HEK293 (cell line): ENCODE results near the gene ETDC.
"Not testable (repeated sequence)": the region's sequence is repeated elsewhere in the genome, so short reads cannot be mapped to it uniquely, and the experiment has no call there.

Source experiments
- CTCF ChIA-PET: fragments of 350-600 bp; formaldehyde crosslinking; extraction: SDS; loops from one replicate; lab custom pipeline; 2021; ENCODE audit warnings: antibody characterized with exemption; lab: Yijun Ruan, JAX
- POLR2A ChIA-PET: fragments of 300-600 bp; formaldehyde crosslinking; extraction: SDS; loops from one replicate; lab custom pipeline; 2020; ENCODE audit warnings: antibody characterized with exemption, inconsistent platforms; lab: Yijun Ruan, JAX
- H3K27ac ChIP-seq: fragments of 200-500 bp; sonication (Bioruptor generic); 2 replicates; pipeline ENCODE4 v1.5.1; 2014; ENCODE audit warnings: low read depth, low read length, control low read depth, inconsistent platforms; ENCODE audit errors: extremely low read depth
- H3K36me3 ChIP-seq, 2 experiments: fragments of 200-500 bp in 1 of 2; sonication (Bioruptor generic) in 1 of 2; 1 replicate in 1 of 2; 2 replicates in 1 of 2; pipeline ENCODE4 v1.5.1; 2014 to 2017; ENCODE audit warnings: inconsistent platforms in 2 of 2, low read length in 2 of 2; ENCODE audit not compliant: control insufficient read depth in 2 of 2, insufficient read depth in 1 of 2
- H3K4me1 ChIP-seq: fragments of 200-500 bp; sonication (Bioruptor generic); 2 replicates; pipeline ENCODE4 v1.5.1; 2014; ENCODE audit warnings: mild to moderate bottlenecking, low read length, inconsistent platforms; ENCODE audit not compliant: control insufficient read depth, insufficient read depth
- H3K4me3 ChIP-seq: 2 replicates; pipeline ENCODE4 v1.5.1; 2011; ENCODE audit warnings: low read depth, mild to moderate bottlenecking, control low read depth, low read length, moderate library complexity
- H3K9me3 ChIP-seq: fragments of 200-500 bp; sonication (Bioruptor generic); 2 replicates; pipeline ENCODE4 v1.5.1; 2014; ENCODE audit warnings: low read depth, low read length, inconsistent platforms; ENCODE audit not compliant: control insufficient read depth, insufficient read depth
- BCL11A ChIP-seq: fragments of 450-650 bp; formaldehyde crosslinking; IDR thresholded peaks from 2 replicates; pipeline ENCODE4 v1.5.1; 2016; ENCODE audit warnings: low read depth, missing biosample characterization, missing genetic modification characterization
- KLF1 ChIP-seq: fragments of 450-650 bp; formaldehyde crosslinking; IDR thresholded peaks from 2 replicates; pipeline ENCODE4 v1.5.1; 2016; ENCODE audit warnings: missing biosample characterization, missing genetic modification characterization
- OSR2 ChIP-seq: fragments of 450-650 bp; formaldehyde crosslinking; IDR thresholded peaks from 2 replicates; pipeline ENCODE4 v1.5.1; 2016; ENCODE audit warnings: missing biosample characterization, missing genetic modification characterization
- OVOL3 ChIP-seq: fragments of 450-650 bp; formaldehyde crosslinking; IDR thresholded peaks from 2 replicates; pipeline ENCODE4 v1.5.1; 2016; ENCODE audit warnings: missing biosample characterization, missing genetic modification characterization
- SCRT1 ChIP-seq: fragments of 450-650 bp; formaldehyde crosslinking; IDR thresholded peaks from 2 replicates; pipeline ENCODE4 v1.5.1; 2016; ENCODE audit warnings: missing biosample characterization, missing genetic modification characterization, borderline replicate concordance
- SCRT2 ChIP-seq: fragments of 450-650 bp; formaldehyde crosslinking; IDR thresholded peaks from 2 replicates; pipeline ENCODE4 v1.5.1; 2016; ENCODE audit warnings: missing biosample characterization, missing genetic modification characterization
- SP7 ChIP-seq: fragments of 450-650 bp; formaldehyde crosslinking; IDR thresholded peaks from 2 replicates; pipeline ENCODE4 v1.5.1; 2016; ENCODE audit warnings: missing biosample characterization, missing genetic modification characterization
- ZBTB17 ChIP-seq: fragments of 450-650 bp; formaldehyde crosslinking; IDR thresholded peaks from 2 replicates; pipeline ENCODE4 v1.5.1; 2016; ENCODE audit warnings: missing biosample characterization, missing genetic modification characterization
- ZBTB7A ChIP-seq: fragments of 450-650 bp; formaldehyde crosslinking; IDR thresholded peaks from 2 replicates; pipeline ENCODE4 v1.5.1; 2016; ENCODE audit warnings: low read depth, missing biosample characterization, missing genetic modification characterization
- ZFHX2 ChIP-seq: fragments of 450-650 bp; formaldehyde crosslinking; conservative IDR thresholded peaks from 2 replicates; pipeline ENCODE4 v1.5.1; 2016; ENCODE audit warnings: missing biosample characterization, missing genetic modification characterization
- ZIC2 ChIP-seq: fragments of 450-650 bp; formaldehyde crosslinking; IDR thresholded peaks from 2 replicates; pipeline ENCODE4 v1.5.1; 2016; ENCODE audit warnings: missing biosample characterization, missing genetic modification characterization
- ZNF169 ChIP-seq: fragments of 450-650 bp; formaldehyde crosslinking; IDR thresholded peaks from 2 replicates; pipeline ENCODE4 v1.5.1; 2016; ENCODE audit warnings: missing biosample characterization, missing genetic modification characterization
- ZNF175 ChIP-seq: fragments of 450-650 bp; formaldehyde crosslinking; IDR thresholded peaks from 2 replicates; pipeline ENCODE4 v1.5.1; 2016; ENCODE audit warnings: missing biosample characterization, missing genetic modification characterization
- ZNF202 ChIP-seq: fragments of 450-650 bp; formaldehyde crosslinking; IDR thresholded peaks from 2 replicates; pipeline ENCODE4 v1.5.1; 2016; ENCODE audit warnings: missing biosample characterization, missing genetic modification characterization, borderline replicate concordance
- ZNF274 ChIP-seq, 2 experiments: fragments of 200-500 bp in 1 of 2; fragments of 450-650 bp in 1 of 2; sonication (Bioruptor generic) in 1 of 2; formaldehyde crosslinking in 1 of 2; IDR thresholded peaks; 2 replicates each; pipeline versions ENCODE4 v1.5.1 to v1.6.1; 2014 to 2016; ENCODE audit warnings: borderline replicate concordance in 1 of 2, inconsistent platforms in 1 of 2, low read length in 1 of 2, missing biosample characterization in 1 of 2, missing genetic modification characterization in 1 of 2
- ZNF521 ChIP-seq: fragments of 450-650 bp; formaldehyde crosslinking; IDR thresholded peaks from 2 replicates; pipeline ENCODE4 v1.5.1; 2017; ENCODE audit warnings: missing biosample characterization, mild to moderate bottlenecking, missing genetic modification characterization
- ZNF548 ChIP-seq: fragments of 450-650 bp; formaldehyde crosslinking; IDR thresholded peaks from 2 replicates; pipeline ENCODE4 v1.5.1; 2016; ENCODE audit warnings: missing biosample characterization, missing genetic modification characterization
- ZNF600 ChIP-seq: fragments of 450-650 bp; formaldehyde crosslinking; IDR thresholded peaks from 2 replicates; pipeline ENCODE4 v1.5.1; 2016; ENCODE audit warnings: missing biosample characterization, missing genetic modification characterization
- ZNF610 ChIP-seq: fragments of 450-650 bp; formaldehyde crosslinking; IDR thresholded peaks from 2 replicates; pipeline ENCODE4 v1.5.1; 2016; ENCODE audit warnings: missing biosample characterization, missing genetic modification characterization, borderline replicate concordance
- ZNF670 ChIP-seq: fragments of 450-650 bp; formaldehyde crosslinking; IDR thresholded peaks from 2 replicates; pipeline ENCODE4 v1.5.1; 2016; ENCODE audit warnings: missing biosample characterization, missing genetic modification characterization, low read depth
- ZNF843 ChIP-seq: fragments of 450-650 bp; formaldehyde crosslinking; IDR thresholded peaks from 2 replicates; pipeline ENCODE4 v1.5.1; 2016; ENCODE audit warnings: missing biosample characterization, missing genetic modification characterization
- TF ChIP-seq, protein P1 (sequence below): fragments of 450-650 bp; formaldehyde crosslinking; IDR thresholded peaks from 2 replicates; pipeline ENCODE4 v1.5.1; 2016; ENCODE audit warnings: missing biosample characterization, missing genetic modification characterization
- TF ChIP-seq, protein P2 (sequence below): fragments of 450-650 bp; formaldehyde crosslinking; IDR thresholded peaks from 2 replicates; pipeline ENCODE4 v1.5.1; 2016; ENCODE audit warnings: missing biosample characterization, missing genetic modification characterization, borderline replicate concordance
- TF ChIP-seq, protein P3 (sequence below): fragments of 450-650 bp; formaldehyde crosslinking; IDR thresholded peaks from 2 replicates; pipeline ENCODE4 v1.5.1; 2016; ENCODE audit warnings: missing biosample characterization, missing genetic modification characterization

The ETDC gene

DNA sequence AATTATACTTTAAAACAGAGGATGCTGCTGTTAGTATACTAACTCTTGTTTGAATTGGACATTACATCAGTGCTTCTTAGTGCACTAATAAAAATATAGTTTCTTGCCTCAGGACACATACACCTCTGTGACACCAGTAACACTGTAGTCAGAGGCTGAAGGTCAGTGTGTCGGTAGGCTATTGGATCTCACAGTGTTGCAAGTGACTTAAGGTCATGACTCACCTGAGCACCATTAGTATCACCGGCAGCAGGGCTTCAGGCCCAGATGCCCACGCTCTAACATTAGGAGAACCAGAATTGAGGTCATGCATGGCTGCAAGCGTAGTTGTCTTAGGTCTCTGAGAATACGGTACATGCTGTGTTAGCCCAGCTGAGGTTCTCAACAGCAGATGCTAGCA, 15.2 kb downstream of the ETDC start:
- no peaks in the 10 kb centered on the region for H3K4me1 ChIP-seq
- CTCF ChIA-PET = no interaction called here
- no peaks in the 10 kb centered on the region for H3K36me3 ChIP-seq
- no peak overlapping the region for H3K4me3 ChIP-seq
- TF ChIP-seq ZNF843 (tag by site-specific recombination) = no peak
- TF ChIP-seq ZFHX2 = no peak
- TF ChIP-seq ZBTB17 (tag by site-specific recombination) = no peak
- no peak for TF ChIP-seq OSR2
- TF ChIP-seq ZBTB7A (tag by site-specific recombination) = no peak
- TF ChIP-seq ZNF175 (tag by site-specific recombination) = no peak
- no peak for TF ChIP-seq ZNF274 (IDR thresholded peaks at IDR 0.05; ENCODE audit: low read length)
- no peak for TF ChIP-seq ZNF274 (tag by site-specific recombination; IDR thresholded peaks at IDR 0.05; ENCODE audit: borderline replicate concordance)
- TF ChIP-seq ZIC2 (tag by site-specific recombination) = no peak
- no peak for TF ChIP-seq SCRT1 (tag by site-specific recombination)
- no peak for TF ChIP-seq OVOL3 (tag by site-specific recombination)
- TF ChIP-seq ZNF670 (tag by site-specific recombination) = no peak
- no peak for TF ChIP-seq ZNF169 (tag by site-specific recombination)
- TF ChIP-seq, protein P1, sequence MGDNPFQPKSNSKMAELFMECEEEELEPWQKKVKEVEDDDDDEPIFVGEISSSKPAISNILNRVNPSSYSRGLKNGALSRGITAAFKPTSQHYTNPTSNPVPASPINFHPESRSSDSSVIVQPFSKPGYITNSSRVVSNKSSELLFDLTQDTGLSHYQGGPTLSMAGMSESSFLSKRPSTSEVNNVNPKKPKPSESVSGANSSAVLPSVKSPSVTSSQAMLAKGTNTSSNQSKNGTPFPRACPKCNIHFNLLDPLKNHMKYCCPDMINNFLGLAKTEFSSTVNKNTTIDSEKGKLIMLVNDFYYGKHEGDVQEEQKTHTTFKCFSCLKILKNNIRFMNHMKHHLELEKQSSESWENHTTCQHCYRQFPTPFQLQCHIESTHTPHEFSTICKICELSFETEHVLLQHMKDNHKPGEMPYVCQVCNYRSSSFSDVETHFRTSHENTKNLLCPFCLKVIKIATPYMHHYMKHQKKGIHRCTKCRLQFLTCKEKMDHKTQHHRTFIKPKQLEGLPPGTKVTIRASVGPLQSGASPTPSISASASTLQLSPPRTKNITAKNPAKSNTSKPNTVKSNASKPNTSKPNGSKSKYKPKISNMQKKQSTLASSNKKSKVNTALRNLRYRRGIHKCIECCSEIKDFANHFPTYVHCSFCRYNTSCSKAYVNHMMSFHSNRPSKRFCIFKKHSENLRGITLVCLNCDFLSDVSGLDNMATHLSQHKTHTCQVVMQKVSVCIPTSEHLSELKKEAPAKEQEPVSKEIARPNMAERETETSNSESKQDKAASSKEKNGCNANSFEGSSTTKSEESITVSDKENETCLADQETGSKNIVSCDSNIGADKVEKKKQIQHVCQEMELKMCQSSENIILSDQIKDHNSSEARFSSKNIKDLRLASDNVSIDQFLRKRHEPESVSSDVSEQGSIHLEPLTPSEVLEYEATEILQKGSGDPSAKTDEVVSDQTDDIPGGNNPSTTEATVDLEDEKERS = no peak
- no peak for TF ChIP-seq ZNF600
- no peak for TF ChIP-seq SCRT2 (tag by site-specific recombination)
- TF ChIP-seq, all 188 proteins: peak for 0
- H3K27ac ChIP-seq = no peak overlapping the region
- H3K9me3 ChIP-seq = no peaks in the 10 kb centered on the region
- POLR2A ChIA-PET = no interaction called here

DNA sequence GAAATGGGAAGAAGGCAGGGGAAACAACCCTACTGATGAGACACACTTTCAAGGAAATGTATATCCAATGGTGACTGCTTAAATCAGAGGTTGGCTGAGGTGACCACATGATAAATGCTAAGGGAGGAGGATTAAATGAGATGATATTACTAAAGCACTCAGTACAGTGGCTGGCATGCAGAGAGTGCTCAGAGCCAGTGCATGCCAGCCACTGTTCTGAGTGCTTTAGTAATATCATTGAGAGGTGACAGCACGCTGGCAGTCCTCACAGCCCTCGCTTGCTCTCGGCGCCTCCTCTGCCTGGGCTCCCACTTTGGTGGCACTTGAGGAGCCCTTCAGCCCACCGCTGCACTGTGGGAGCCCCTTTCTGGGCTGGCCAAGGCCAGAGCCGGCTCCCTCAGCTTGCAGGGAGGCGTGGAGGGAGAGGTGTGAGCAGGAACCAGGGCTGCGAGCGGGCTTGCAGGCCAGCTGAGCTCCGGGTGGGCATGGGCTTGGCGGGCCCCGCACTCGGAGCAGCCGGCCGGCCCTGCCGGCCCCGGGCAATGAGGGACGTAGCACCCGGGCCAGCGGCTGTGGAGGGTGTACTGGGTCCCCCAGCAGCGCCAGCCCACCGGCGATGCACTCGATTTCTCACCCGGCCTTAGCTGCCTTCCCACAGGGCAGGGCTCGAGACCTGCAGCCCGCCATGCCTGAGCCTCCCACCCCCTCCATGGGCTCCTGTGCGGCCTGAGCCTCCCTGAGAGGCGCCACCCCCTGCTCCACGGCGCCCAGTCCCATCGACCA, 15.9 kb downstream of the ETDC start:
- H3K4me1 ChIP-seq, CTCF ChIA-PET, H3K9me3 ChIP-seq, H3K27ac ChIP-seq, POLR2A ChIA-PET, H3K36me3 ChIP-seq, H3K4me3 ChIP-seq: not testable (repeated sequence)

DNA sequence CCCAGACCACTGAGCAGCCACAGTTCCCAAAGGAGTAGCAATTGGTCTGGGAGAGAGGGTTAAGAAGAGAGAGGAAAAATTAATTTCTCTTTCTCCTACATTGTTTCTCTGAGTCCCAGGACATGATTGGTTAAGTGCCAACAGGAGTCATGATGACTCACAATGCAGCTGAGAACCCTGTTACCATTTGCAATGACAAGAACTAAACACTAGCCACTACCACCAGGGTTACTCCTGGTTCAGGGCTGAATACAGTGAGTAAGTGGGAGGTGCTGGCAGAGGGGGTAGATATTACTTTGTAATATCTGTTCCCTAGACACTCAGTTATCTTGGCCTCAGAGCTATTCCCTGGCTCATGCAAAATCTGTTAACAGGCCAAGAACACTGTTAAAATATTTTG, 18.0 kb downstream of the ETDC start:
- Histone ChIP-seq H3K36me3 (no peaks in the 10 kb centered on the region), H3K4me3 (no peak overlapping the region), H3K9me3 (no peaks in the 10 kb centered on the region), H3K27ac (no peak overlapping the region), H3K4me1 (peaks cover 5% of the 10 kb centered on the region)
- ChIA-PET POLR2A (no interaction called here), CTCF (interaction anchor here (0.6 to 0.9 kb wide), 2 partner anchors 21 to 1664 kb away, joined by 3 to 4 read pairs; no protein-coding TSS in a partner anchor)
- TF ChIP-seq, protein P2, sequence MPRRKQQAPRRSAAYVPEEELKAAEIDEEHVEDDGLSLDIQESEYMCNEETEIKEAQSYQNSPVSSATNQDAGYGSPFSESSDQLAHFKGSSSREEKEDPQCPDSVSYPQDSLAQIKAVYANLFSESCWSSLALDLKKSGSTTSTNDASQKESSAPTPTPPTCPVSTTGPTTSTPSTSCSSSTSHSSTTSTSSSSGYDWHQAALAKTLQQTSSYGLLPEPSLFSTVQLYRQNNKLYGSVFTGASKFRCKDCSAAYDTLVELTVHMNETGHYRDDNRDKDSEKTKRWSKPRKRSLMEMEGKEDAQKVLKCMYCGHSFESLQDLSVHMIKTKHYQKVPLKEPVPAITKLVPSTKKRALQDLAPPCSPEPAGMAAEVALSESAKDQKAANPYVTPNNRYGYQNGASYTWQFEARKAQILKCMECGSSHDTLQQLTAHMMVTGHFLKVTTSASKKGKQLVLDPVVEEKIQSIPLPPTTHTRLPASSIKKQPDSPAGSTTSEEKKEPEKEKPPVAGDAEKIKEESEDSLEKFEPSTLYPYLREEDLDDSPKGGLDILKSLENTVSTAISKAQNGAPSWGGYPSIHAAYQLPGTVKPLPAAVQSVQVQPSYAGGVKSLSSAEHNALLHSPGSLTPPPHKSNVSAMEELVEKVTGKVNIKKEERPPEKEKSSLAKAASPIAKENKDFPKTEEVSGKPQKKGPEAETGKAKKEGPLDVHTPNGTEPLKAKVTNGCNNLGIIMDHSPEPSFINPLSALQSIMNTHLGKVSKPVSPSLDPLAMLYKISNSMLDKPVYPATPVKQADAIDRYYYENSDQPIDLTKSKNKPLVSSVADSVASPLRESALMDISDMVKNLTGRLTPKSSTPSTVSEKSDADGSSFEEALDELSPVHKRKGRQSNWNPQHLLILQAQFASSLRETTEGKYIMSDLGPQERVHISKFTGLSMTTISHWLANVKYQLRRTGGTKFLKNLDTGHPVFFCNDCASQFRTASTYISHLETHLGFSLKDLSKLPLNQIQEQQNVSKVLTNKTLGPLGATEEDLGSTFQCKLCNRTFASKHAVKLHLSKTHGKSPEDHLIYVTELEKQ (tag by site-specific recombination) = no peak
- TF ChIP-seq SCRT1 (tag by site-specific recombination) = no peak
- no peak for TF ChIP-seq BCL11A (tag by site-specific recombination)
- no peak for TF ChIP-seq ZFHX2
- TF ChIP-seq, protein P3, sequence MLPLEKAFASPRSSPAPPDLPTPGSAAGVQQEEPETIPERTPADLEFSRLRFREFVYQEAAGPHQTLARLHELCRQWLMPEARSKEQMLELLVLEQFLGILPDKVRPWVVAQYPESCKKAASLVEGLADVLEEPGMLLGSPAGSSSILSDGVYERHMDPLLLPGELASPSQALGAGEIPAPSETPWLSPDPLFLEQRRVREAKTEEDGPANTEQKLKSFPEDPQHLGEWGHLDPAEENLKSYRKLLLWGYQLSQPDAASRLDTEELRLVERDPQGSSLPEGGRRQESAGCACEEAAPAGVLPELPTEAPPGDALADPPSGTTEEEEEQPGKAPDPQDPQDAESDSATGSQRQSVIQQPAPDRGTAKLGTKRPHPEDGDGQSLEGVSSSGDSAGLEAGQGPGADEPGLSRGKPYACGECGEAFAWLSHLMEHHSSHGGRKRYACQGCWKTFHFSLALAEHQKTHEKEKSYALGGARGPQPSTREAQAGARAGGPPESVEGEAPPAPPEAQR (tag by site-specific recombination) = no peak
- TF ChIP-seq ZNF610 (tag by site-specific recombination) = no peak
- no peak for TF ChIP-seq ZNF548 (tag by site-specific recombination)
- no peak for TF ChIP-seq SCRT2 (tag by site-specific recombination)
- TF ChIP-seq SP7 = no peak
- TF ChIP-seq ZNF202 (tag by site-specific recombination) = no peak
- TF ChIP-seq ZNF521 (tag by site-specific recombination) = no peak
- no peak for TF ChIP-seq KLF1
